Putamen (tissue), 1 donor: ENCODE measurements around the gene SLC14A1.
"Not testable (repeated sequence)": the region's sequence is repeated elsewhere in the genome, so short reads cannot be mapped to it uniquely, and the experiment has no call there.

Experiments used
- DNase-seq: peaks from one replicate; pipeline ENCODE4 v3.0.0-alpha.2; 2016; ENCODE audit warnings: low spot score

Gene SLC14A1

DNA sequence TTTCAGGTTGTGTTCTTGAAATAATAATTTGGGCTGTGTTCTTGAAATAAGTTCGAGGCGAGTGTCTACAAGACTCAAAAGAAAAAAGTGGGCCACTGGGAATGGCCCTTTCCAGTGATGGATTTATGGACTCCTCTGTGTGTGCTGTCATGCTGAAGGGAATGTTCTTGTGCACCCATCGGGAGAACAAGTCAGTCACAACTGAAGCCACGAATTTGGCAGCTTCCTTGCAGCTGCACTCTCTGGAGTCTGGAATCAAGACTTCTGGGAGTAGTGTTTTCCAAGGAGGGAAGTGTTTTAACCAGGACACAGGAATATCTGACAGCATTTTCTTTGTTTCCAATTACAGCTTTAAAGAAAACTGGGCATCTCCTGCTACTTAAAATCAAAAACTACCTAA is 620 bp downstream of the SLC14A1 start:
- DNase-seq: no peak

GRCh38 chr18:45725336-45725735 is 1.4 kb downstream of the SLC14A1 start:
- no peak for DNase-seq

DNA sequence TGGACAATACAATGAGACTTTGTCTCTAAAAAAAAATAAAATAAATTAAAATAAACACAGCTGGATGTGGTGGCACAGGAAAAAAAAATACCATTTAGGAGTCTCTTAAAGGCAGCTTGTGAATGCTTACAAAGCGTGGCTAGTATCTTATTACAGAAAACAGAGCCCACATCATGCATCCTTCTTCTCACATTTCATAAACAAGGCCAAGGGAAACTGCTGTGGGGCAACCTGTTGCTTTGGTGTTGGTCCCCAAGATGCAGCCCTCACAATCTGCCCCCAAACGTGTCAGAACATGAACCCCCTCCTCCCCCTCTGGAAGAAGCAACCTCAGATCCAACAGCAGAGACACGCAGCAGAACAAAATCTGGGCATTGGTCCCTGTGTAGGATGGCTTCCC is 2.6 kb downstream of the SLC14A1 start:
- DNase-seq: no peak

DNA sequence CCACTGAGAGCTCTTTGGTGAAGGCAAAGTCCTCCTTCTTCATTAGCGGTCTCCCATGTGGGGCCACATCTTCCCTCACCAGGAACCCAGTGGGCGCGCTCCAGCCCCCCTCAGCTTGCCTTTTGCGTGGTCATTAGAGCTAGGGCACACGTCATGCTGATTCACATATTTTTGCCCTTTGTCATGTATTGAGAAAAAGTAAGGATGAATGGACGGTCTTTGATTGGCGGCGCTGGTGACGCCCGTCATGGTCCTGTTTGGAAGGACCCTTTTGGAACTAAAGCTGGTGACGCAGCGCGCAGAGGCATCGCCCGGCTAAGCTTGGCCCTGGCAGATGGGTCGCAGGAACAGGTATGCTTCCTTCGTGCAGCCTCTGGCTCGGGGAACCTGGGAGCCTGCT is 3.1 kb downstream of the SLC14A1 start:
- no peak for DNase-seq

DNA sequence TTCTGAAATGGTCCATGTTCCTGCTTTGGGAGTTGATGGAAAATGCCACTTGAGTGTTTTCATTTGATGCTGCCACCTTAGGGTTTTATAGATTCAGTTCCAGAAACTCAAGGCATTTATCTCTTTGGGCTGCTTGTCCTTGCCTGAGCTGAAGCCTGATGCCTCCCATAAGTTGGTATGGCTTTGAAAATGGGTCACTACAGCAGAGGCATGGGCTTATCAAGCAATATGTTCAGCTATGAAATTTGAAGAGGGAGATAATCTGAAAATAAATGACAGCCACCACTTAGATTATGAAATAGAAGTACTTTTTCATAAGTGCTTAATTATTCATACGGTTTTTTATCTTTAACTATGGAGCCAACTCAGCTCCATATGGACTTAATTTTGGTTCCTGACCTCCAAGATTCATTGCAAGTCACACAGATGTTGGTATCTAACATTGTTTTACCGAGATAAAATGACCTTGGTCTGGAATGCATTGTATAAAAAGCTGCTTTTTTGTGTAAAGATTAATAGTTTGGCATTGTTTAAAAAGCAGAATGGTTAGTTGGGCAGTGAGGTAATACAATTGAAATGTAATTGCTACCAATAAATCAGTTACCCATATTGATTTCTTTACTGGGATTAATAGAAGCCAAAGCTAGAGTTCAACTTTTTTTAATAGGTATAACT is 4.5 kb downstream of the SLC14A1 start:
- no peak for DNase-seq

DNA sequence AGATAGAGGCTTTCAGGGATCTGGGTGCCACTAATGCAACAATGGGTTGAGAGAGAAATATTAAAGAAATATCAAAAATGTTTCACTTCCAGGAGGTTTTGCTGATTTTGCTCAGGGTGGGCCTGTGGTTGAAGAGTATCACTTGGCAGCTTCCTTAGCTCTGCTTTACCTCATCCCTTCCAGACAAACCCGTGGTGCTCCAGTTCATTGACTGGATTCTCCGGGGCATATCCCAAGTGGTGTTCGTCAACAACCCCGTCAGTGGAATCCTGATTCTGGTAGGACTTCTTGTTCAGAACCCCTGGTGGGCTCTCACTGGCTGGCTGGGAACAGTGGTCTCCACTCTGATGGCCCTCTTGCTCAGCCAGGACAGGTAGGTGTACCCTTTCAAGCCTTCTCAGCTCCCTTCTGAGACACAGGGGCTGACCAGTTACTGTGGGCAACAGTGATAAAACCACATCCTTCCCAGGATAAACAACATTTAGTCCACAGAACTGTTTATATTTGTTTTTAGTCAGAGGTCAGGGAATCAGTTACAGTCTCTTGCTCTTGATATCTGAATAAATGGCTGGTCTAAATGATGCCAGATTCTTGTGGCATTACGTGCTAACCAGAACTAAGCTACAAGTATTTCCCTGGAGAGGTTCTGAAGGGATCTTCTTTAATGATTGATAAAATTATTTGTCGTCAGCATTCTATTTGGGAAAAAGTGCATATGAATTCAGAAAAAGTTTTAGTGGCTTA is 7.0 kb downstream of the SLC14A1 start:
- DNase-seq: no peak

DNA sequence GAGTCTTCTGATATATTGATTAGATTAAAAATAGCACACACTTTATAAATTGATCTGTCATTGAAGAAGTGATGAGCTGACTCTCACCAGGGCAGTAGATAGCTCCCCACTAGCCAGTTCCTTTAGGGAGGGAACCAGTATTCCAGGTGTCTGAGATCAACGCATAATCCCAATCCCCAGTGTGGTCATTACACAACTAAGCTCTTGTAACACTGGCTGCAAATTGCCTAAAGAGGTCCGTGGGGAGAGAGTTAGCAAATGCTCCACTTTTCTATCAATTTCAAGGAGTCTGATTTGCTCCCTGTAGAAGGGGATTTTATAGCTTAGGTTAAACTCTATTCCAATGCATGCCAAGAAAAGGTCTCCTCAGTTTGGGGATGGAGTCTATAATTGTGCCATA is 7.7 kb downstream of the SLC14A1 start:
- DNase-seq: no peak

DNA sequence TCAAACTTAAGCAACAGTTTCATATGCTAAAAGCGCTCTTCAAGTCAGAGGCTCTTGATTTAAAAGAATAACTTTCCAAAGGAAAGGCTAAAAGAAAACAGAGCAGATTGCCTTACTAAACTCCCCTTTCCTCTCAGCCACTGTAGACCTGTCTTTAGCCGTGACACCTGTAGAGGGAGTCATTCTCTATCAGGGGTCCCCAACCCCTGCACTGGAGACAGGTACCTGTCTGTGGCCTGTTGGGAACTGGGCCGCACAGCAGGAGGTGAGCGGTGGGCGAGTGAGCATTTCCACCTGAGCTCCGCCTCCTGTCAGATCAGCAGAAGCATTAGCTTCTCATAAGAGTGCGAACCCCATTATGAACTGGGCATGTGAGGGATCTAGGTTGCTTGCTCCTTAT is 9.6 kb downstream of the SLC14A1 start:
- DNase-seq: no peak

- DNase-seq: no peak
Observed at GRCh38 chr18:45734505-45734904, 10.5 kb downstream of the SLC14A1 start.

GRCh38 chr18:45734944-45735343 is 11.0 kb downstream of the SLC14A1 start:
- no peak for DNase-seq

DNA sequence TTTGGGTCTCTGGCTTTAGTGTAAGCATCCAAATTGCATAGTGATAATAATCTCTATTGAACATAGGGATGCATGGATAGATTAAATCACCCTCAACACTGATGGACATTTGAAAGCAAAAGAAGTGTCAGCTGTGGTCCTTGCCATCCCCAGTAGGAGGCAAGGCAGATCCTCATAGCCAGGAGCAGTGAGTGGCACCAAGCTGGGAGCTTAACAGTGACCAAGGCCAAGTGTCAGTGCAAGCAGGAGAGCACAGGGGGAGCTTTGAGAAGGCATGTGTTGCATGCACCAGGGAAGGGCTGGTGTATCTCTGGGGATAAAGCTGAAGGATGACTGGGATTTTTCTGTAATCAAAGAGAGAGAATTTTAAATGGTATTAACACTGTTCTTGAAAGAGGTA is 14.7 kb downstream of the SLC14A1 start:
- DNase-seq: no peak

- no peak for DNase-seq
Observed at GRCh38 chr18:45739268-45739667, 15.3 kb downstream of the SLC14A1 start.

- DNase-seq: no peak
Observed at GRCh38 chr18:45739848-45740247, 15.9 kb downstream of the SLC14A1 start.

DNA sequence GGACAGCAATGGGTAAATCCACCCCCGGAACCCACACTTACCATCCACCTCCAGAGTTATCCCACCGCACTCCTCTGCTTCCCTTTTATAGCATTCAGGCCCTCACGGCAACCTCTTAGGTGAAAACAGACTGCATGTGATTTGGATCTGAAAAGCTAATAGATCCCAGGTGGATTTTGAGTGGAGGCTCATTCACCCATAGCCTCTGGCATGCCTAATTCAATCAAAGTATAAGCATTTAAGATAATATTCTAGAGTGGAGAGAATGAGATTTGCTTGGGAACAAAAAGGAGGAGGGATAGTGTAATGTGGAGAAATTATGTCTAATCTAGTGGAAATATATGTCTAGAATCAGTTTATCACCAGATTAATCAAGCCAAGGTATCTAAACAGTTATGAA is 17.1 kb downstream of the SLC14A1 start:
- no peak for DNase-seq

DNA sequence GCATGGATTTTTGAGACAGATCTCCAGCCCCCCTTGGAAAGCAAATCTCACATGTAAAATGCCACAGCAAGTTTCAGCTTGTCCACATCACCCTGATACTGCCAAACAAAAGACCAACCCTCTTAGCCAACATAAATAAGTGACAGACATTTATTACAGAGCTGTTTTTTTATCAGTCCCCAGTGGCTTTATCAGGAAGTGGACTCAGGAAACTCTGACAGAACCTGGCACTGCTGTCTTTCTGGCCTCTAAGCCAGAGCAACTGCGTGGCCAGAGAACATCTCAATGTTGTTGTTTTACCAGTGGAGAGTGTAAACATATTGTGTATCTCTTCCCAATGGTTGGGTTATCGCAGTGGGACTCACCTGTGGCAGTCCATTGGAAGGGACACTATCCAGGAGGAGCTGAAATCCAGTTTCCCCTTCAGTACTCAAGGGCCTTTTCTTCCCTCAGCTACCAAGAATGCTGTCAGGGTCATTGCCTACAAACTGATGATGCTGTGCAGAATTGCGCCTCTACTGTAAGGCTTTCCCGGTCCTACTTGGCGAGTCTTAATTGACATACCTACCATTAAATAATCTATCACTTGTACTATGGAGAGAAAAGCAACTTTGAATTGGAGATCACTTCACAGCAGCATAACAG is 22.0 kb downstream of the SLC14A1 start:
- DNase-seq: no peak

DNA sequence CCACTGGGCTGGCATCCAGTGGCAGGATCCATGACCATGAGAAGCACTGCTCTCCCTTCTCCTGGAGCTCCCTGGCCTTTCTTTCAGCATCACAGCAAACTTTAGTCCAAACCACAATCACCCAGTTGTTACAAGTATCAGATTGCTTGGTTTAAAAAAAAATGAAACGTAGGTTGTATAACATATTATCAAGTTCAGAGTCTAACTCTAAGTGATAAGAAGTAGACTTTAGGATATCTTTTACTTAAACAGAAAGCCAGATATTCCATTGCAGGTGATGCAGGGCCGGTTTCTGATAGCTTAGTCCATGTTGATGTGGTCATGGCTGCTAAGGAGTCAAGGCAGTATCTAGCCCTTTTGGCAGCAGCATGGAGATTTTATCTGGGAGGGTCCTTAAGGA is 24.5 kb downstream of the SLC14A1 start:
- no peak for DNase-seq

GRCh38 chr18:45749918-45750689 is 26.1 kb downstream of the SLC14A1 start:
- no peak for DNase-seq

GRCh38 chr18:45751766-45752165 is 27.8 kb downstream of the SLC14A1 start:
- no peak for DNase-seq

DNA sequence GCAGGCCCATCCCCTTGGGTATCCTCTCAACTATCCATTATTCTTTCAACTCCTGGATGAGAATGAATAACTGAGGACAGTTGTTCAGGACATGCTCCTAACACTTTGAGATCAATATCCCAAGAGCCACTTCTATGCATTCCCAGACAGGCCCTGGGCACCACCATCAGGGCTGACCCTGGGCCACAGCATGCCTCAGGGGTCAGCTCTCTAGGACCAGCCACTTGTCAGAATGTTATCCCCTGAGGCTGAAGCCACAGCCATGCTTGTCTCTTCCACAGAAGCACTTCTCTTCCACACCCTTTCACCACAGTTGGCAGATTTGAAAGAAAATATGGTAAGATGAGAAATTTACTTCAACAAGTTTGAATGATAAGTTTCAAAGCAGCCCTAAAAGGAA is 28.7 kb downstream of the SLC14A1 start:
- DNase-seq: no peak

DNA sequence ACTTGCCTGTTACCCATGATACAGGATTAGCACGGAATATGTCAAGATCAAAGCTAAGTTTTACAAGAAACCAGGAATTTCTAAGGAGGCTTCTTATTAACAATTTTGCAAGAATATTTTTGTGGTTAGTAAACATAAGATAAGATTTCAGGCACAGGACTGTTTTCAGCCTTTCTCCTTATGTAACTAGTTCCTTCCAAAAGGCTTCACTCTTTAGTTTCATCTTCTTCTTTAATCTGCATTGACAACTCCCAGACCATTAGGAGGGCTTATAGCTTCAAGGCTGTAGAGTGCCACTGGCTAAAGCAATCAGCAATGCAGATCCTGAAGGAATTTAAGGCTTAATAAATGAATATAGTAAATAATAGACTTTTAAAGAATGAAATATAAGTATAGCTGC is 29.3 kb downstream of the SLC14A1 start:
- DNase-seq: no peak

GRCh38 chr18:45755934-45756333 is 32.0 kb downstream of the SLC14A1 start:
- DNase-seq: peak; percentile 27

DNA sequence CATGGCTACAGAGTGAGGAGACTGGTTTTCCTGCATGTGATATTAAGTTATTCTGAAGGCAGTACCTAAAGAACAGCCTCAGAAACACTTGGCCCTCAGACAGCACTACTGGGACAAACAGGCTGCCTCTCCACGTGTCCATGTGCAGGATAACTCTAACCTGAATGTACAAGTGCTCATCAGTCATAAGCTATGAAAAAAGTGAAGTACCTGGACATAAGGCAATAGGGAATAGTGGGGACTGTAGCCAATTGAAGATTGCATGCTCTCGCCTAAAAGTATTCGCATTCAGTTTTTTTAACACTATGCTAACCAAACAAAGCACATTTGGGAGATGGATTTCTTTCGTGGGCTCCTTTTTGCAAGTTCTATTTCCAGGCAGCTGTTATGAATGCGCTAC is 33.0 kb downstream of the SLC14A1 start:
- no peak for DNase-seq

DNA sequence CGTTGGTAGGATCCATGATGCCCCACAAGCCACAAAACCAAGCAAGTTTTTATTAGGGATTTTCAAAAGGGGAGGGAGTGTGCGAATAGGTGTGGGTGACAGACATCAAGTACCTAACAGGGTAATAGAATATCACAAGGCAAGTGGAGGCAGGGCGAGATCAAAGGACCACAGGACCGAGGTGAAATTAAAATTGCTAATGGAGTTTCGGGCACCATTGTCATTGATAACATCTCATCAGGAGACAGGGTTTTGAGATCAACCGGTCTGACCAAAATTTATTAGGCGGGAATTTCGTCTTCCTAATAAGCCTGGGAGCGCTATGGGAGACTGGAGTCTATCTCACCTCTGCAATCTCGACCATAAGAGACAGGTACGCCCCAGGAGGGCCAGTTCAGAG is 33.7 kb downstream of the SLC14A1 start:
- DNase-seq: not testable (repeated sequence)
